Spinal cord (tissue), 10 donors: Measurements from ENCODE around the gene CITED1. TPM values are rescaled to one million over a fixed set of nuclear protein-coding genes. Genes with fewer than 3 reads are reported as not detected.
"Not testable (repeated sequence)": the region's sequence is repeated elsewhere in the genome, so short reads cannot be mapped to it uniquely, and the experiment has no call there.

Experiments used
- DNase-seq, 6 donors: peaks; one replicate each; pipeline versions ENCODE4 v3.0.0 to v3.0.0-alpha.2; 2013 to 2015; ENCODE audit warnings: low spot score in 6 of 6, low read depth in 4 of 6
- H3K27ac ChIP-seq: one replicate; pipeline ENCODE4 v1.5.1; 2013; ENCODE audit warnings: low read depth, low read length, control low read depth
- H3K27me3 ChIP-seq: one replicate; pipeline ENCODE4 v1.6.1; 2013; ENCODE audit warnings: low read length; ENCODE audit not compliant: control insufficient read depth, insufficient read depth
- H3K36me3 ChIP-seq: one replicate; pipeline ENCODE4 v1.6.1; 2013; ENCODE audit warnings: low read length; ENCODE audit not compliant: control insufficient read depth, insufficient read depth
- H3K4me1 ChIP-seq: one replicate; pipeline ENCODE4 v1.6.1; 2013; ENCODE audit warnings: low read length; ENCODE audit not compliant: control insufficient read depth, insufficient read depth
- H3K4me3 ChIP-seq: one replicate; pipeline ENCODE4 v1.5.1; 2013; ENCODE audit warnings: low read depth, low read length, control low read depth
- H3K9me3 ChIP-seq: one replicate; pipeline ENCODE4 v1.6.1; 2013; ENCODE audit warnings: low read length; ENCODE audit not compliant: control insufficient read depth, insufficient read depth
- WGBS: methylation state at CpG from one replicate; pipeline ENCODE4 v1.1.5; 2013; ENCODE audit warnings: missing lambda C conversion rate; ENCODE audit not compliant: insufficient coverage; 5-methylcytosine and 5-hydroxymethylcytosine counted together
- polyA plus RNA-seq, 2 donors: library from polyadenylated mRNA; unstranded; fragments of 120-200 nt; gene quantifications; one replicate each; pipeline ENCODE4 v1.2.1, GENCODE V29; 2013; ENCODE audit not compliant: insufficient read length in 2 of 2
- total RNA-seq, 2 donors: library from RNA; depleted of rRNA in 1 of 2; stranded (reverse); fragments of 120-200 nt in 1 of 2; fragments of >200 nt in 1 of 2; gene quantifications; one replicate each; pipeline versions ENCODE4 v1.2.3 to v1.2.4, GENCODE V29; 2013 to 2014
- donor health status: healthy.

CITED1 gene
- total and polyA plus RNA-seq, 4 donors: 4.3 to 9.0 (median 7.0) TPM

GRCh38 chrX:72340041-72340440 lies 34.3 kb upstream of the CITED1 start:
- H3K4me3 ChIP-seq: no peak overlapping the region
- H3K36me3 ChIP-seq: no peaks in the 10 kb centered on the region
- peaks cover 19% of the 10 kb centered on the region for H3K27me3 ChIP-seq
- H3K27ac ChIP-seq: no peak overlapping the region
- peaks cover 4% of the 10 kb centered on the region for H3K4me1 ChIP-seq
- H3K9me3 ChIP-seq: no peaks in the 10 kb centered on the region
- WGBS: 93% methylated on average over 3 of the region's 7 CpGs
- DNase-seq: no peak

- Histone ChIP-seq H3K27me3 (peaks cover 18% of the 10 kb centered on the region), H3K4me3 (no peak overlapping the region), H3K36me3 (no peaks in the 10 kb centered on the region), H3K9me3 (no peaks in the 10 kb centered on the region), H3K27ac (no peak overlapping the region), H3K4me1 (no peaks in the 10 kb centered on the region)
- no peak for DNase-seq
- 80% methylated on average over 2 of the region's 3 CpGs for WGBS
These were observed 24.4 kb upstream of the CITED1 start for GRCh38 chrX:72330131-72330530.

- H3K27me3 ChIP-seq: peaks cover 16% of the 10 kb centered on the region
- no peaks in the 10 kb centered on the region for H3K4me1 ChIP-seq
- no peak for DNase-seq
- H3K4me3 ChIP-seq: no peak overlapping the region
- H3K27ac ChIP-seq: no peak overlapping the region
- no peaks in the 10 kb centered on the region for H3K9me3 ChIP-seq
- no peaks in the 10 kb centered on the region for H3K36me3 ChIP-seq
- 63% methylated on average over 2 of the region's 8 CpGs for WGBS
These were observed 21.0 kb upstream of the CITED1 start for GRCh38 chrX:72326605-72327300.

GRCh38 chrX:72319651-72320050 lies 13.9 kb upstream of the CITED1 start:
- H3K27me3 ChIP-seq: peaks cover 32% of the 10 kb centered on the region
- H3K4me3 ChIP-seq, H3K27ac ChIP-seq, H3K36me3 ChIP-seq, DNase-seq, H3K9me3 ChIP-seq, H3K4me1 ChIP-seq: not testable (repeated sequence)
- WGBS: no CpG with 5 or more reads among the region's 8 CpGs

- Histone ChIP-seq H3K27ac (no peak overlapping the region), H3K4me3 (no peak overlapping the region), H3K36me3 (no peaks in the 10 kb centered on the region), H3K27me3 (peaks cover 51% of the 10 kb centered on the region), H3K9me3 (no peaks in the 10 kb centered on the region), H3K4me1 (no peaks in the 10 kb centered on the region)
- WGBS: 54% methylated on average over 2 of the region's 4 CpGs
- DNase-seq: no peak
These were observed 11.4 kb upstream of the CITED1 start for GRCh38 chrX:72317139-72317538.

GRCh38 chrX:72316408-72317110 lies 10.8 kb upstream of the CITED1 start:
- Histone ChIP-seq H3K4me3 (no peak overlapping the region), H3K36me3 (no peaks in the 10 kb centered on the region), H3K4me1 (no peaks in the 10 kb centered on the region), H3K27ac (no peak overlapping the region), H3K9me3 (no peaks in the 10 kb centered on the region), H3K27me3 (peaks cover 55% of the 10 kb centered on the region)
- DNase-seq: no peak
- 41% methylated on average over 11 of the region's 12 CpGs for WGBS

GRCh38 chrX:72314881-72315280 lies 9.2 kb upstream of the CITED1 start:
- H3K4me1 ChIP-seq: no peaks in the 10 kb centered on the region
- H3K27ac ChIP-seq: no peak overlapping the region
- 83% methylated on average over 2 of the region's 3 CpGs for WGBS
- H3K9me3 ChIP-seq: no peaks in the 10 kb centered on the region
- H3K36me3 ChIP-seq: no peaks in the 10 kb centered on the region
- peaks cover 65% of the 10 kb centered on the region for H3K27me3 ChIP-seq
- no peak overlapping the region for H3K4me3 ChIP-seq
- DNase-seq: no peak

GRCh38 chrX:72313707-72314641 lies 8.3 kb upstream of the CITED1 start:
- H3K27me3 ChIP-seq: peaks cover 71% of the 10 kb centered on the region
- H3K36me3 ChIP-seq: no peaks in the 10 kb centered on the region
- no peaks in the 10 kb centered on the region for H3K9me3 ChIP-seq
- peaks cover 6% of the 10 kb centered on the region for H3K4me1 ChIP-seq
- peak in 1 of 6 donors; percentile 2 for DNase-seq
- no peak overlapping the region for H3K4me3 ChIP-seq
- 58% methylated on average over 8 of the region's 8 CpGs for WGBS
- H3K27ac ChIP-seq: no peak overlapping the region

- Histone ChIP-seq H3K27ac (no peak overlapping the region), H3K27me3 (peaks cover 75% of the 10 kb centered on the region), H3K4me1 (peaks cover 18% of the 10 kb centered on the region), H3K36me3 (no peaks in the 10 kb centered on the region), H3K4me3 (no peak overlapping the region), H3K9me3 (no peaks in the 10 kb centered on the region)
- DNase-seq: no peak
- 64% methylated on average over 14 of the region's 14 CpGs for WGBS
These were observed 6.7 kb upstream of the CITED1 start for GRCh38 chrX:72312311-72312940.
